Prostate gland (tissue), 2 donors: Measurements from ENCODE around the gene VAC14. TPM values are rescaled to one million over a fixed set of nuclear protein-coding genes. Genes with fewer than 3 reads are reported as not detected.
A peak's percentile ranks its signal among the peaks of the same experiment; 100 is the strongest.

Source experiments
- DNase-seq: peaks from one replicate; pipeline ENCODE4 v3.0.0-alpha.2; 2019; ENCODE audit warnings: low spot score
- H3K27ac ChIP-seq, 2 donors: fragments of 200-600 bp; sonication (generic); 2 replicates each; pipeline ENCODE4 v1.5.1; 2017 to 2019
- H3K27me3 ChIP-seq: fragments of 200-600 bp; sonication (generic); replicated peaks from 2 replicates; pipeline ENCODE4 v1.5.1; 2019; ENCODE audit not compliant: insufficient read depth
- H3K36me3 ChIP-seq, 2 donors: fragments of 200-600 bp; sonication (generic); 1 replicate in 1 of 2; 2 replicates in 1 of 2; pipeline versions ENCODE4 v1.5.1 to v1.8.1; 2017 to 2019
- H3K4me1 ChIP-seq: fragments of 200-600 bp; sonication (generic); replicated peaks from 2 replicates; pipeline ENCODE4 v1.5.1; 2019
- H3K4me3 ChIP-seq, 2 donors: fragments of 200-600 bp; sonication (generic); 2 replicates each; pipeline ENCODE4 v1.5.1; 2017 to 2019
- H3K9me3 ChIP-seq: fragments of 200-600 bp; sonication (generic); 2 replicates; pipeline ENCODE4 v1.5.1; 2017
- POLR2A ChIP-seq: fragments of 450-650 bp; IDR thresholded peaks from one replicate; pipeline ENCODE4 v1.6.1; 2016; ENCODE audit warnings: antibody characterized with exemption, mild to moderate bottlenecking
- POLR2AphosphoS5 ChIP-seq: sonication (generic); formaldehyde crosslinking; IDR thresholded peaks from one replicate; pipeline ENCODE4 v1.6.1; 2017; ENCODE audit warnings: antibody characterized with exemption
- WGBS: methylation state at CpG from one replicate; pipeline ENCODE4 v1.1.5; 2018; 5-methylcytosine and 5-hydroxymethylcytosine counted together
- intact Hi-C: fragments of 100-400 bp; cut with DNase I; formaldehyde crosslinking; loops from one replicate; pipeline ENCODE4 v1.14.2; 2022
- total RNA-seq, 2 donors: library from RNA; depleted of rRNA; stranded (reverse); fragments of >200 nt; gene quantifications; one replicate each; pipeline ENCODE4 v1.1.0, GENCODE V29; 2016
- TF ChIP-seq, protein P1 (sequence below), 4 experiments: fragments of 200-600 bp in 2 of 4; fragments of 450-650 bp in 2 of 4; sonication (generic) in 2 of 4; IDR thresholded peaks; 1 replicate in 3 of 4; 2 replicates in 1 of 4; pipeline ENCODE4 v1.5.1; 2016 to 2019; ENCODE audit warnings: antibody characterized with exemption in 4 of 4, mild to moderate bottlenecking in 2 of 4, moderate library complexity in 2 of 4

VAC14 gene
- total RNA-seq, 2 donors from 2014 or later = 30.3 to 66.8 TPM

DNA sequence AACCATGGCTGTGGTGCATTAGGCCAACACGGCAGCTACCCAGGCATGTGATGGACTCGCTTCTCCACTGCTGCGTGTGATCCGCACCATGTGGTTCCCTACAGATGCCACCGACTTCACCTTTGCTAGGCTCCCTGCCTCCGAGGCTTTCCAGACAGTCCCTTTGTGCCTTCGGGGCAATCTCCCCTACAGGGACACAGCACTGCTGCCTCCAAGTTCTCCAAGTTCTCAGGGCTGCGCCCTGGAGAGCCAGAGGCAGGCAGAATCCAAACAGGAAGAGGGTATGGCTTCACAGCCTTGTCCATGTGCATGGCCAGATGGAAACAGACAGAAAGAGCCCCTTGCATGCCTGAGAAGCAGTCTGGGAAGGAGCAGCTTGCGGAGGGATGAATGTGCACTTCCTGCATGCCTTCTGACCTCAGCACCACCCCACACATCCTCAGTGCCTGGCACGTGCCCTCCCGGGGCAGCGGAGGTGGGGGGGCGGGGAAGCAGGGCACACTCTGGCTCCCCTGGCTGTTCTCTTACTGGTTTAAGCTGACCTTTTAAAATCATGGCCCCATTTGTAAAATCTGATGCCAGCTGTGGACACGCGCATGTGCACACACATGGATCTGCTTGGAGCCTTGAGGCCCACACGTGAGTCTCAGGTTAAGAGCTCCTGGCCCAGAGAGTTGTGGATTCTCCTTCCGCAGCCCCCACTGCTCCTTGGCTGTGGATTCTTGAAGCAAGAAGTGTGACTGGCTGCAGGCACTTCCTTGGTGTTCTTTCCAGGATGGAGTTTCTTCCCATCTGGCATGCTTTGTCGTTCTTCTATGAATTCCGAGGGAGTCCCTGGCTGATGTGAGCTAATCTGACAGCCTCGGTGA is 59.8 kb downstream of the VAC14 start:
- no peak overlapping the region for H3K4me3 ChIP-seq
- intact Hi-C loops = no loop called here
- no peak for DNase-seq
- no peaks in the 10 kb centered on the region for H3K9me3 ChIP-seq
- H3K27ac ChIP-seq = no peak overlapping the region
- TF ChIP-seq POLR2A = no peak
- no peak for TF ChIP-seq POLR2AphosphoS5
- TF ChIP-seq, protein P1, sequence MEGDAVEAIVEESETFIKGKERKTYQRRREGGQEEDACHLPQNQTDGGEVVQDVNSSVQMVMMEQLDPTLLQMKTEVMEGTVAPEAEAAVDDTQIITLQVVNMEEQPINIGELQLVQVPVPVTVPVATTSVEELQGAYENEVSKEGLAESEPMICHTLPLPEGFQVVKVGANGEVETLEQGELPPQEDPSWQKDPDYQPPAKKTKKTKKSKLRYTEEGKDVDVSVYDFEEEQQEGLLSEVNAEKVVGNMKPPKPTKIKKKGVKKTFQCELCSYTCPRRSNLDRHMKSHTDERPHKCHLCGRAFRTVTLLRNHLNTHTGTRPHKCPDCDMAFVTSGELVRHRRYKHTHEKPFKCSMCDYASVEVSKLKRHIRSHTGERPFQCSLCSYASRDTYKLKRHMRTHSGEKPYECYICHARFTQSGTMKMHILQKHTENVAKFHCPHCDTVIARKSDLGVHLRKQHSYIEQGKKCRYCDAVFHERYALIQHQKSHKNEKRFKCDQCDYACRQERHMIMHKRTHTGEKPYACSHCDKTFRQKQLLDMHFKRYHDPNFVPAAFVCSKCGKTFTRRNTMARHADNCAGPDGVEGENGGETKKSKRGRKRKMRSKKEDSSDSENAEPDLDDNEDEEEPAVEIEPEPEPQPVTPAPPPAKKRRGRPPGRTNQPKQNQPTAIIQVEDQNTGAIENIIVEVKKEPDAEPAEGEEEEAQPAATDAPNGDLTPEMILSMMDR (IDR thresholded peaks at IDR 0.05) = no peak
- peaks cover 18% of the 10 kb centered on the region for H3K4me1 ChIP-seq
- 79% methylated on average over 20 of the region's 20 CpGs for WGBS
- no peaks in the 10 kb centered on the region for H3K36me3 ChIP-seq
- H3K27me3 ChIP-seq = no peaks in the 10 kb centered on the region

DNA sequence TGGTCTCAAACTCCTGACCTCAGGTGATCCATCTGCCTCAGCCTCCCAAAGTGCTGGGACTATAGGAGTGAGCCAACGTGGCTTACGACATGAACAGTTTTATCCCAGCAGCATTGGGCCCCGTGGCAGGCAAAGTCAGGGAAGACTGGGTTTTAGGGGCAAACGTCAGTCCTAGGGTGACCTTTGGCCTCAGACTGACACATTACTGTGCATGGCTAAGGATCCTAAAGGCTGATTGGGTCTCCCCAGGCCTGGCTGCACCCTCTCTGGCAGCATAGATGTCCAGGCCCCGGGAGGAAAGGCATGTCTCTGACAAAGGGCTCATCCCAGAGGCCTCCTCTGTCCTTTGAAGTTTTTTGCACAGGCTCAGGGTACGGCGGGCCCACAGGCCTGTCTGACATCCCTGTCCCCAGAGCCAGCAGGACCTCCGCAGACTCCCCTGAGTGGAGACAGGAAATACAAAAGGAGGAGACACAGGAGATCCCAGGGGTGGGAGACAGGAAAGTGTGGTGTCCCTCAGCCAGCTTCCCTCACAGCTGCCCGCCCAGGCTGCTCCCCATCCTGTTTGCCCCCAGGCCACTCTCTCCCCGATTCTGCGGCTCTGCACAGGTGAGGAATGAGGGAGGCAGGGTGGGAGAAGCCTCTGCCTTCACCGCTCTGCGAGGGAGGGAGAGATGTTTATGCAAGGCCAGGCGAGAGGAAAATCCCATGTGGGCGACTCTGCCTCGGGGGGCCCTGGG is 60.6 kb downstream of the VAC14 start:
- DNase-seq = no peak
- Histone ChIP-seq H3K4me3 (no peak overlapping the region), H3K4me1 (peaks cover 16% of the 10 kb centered on the region), H3K9me3 (no peaks in the 10 kb centered on the region), H3K27ac (no peak overlapping the region), H3K27me3 (no peaks in the 10 kb centered on the region), H3K36me3 (no peaks in the 10 kb centered on the region)
- intact Hi-C loops = no loop called here
- 76% methylated on average over 16 of the region's 16 CpGs for WGBS
- TF ChIP-seq POLR2AphosphoS5 (no peak), POLR2A (no peak)
- TF ChIP-seq, protein P1 (IDR thresholded peaks at IDR 0.05) = no peak

DNA sequence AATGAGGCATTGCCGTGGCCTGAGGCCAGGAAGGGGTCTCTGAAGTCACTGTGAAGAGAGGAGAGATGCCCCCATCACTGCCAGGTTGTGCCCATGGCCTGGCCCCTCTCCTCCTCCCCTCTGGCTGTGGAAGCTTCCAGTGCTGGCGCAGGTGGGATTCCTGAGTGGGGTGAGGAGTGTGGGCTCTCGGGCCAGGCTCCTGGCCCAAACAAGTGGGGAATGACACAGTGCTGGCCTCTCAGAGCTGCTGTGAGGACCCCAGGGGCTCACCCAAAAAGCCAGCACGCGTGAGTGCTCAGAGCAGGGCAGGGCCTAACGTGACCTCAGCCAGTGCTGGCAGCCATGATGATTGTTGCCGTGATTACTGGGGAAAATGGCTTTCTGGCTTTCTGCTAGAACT is 61.6 kb downstream of the VAC14 start:
- Histone ChIP-seq H3K9me3 (no peaks in the 10 kb centered on the region), H3K27me3 (no peaks in the 10 kb centered on the region), H3K27ac (no peak overlapping the region), H3K4me3 (no peak overlapping the region), H3K4me1 (peaks cover 16% of the 10 kb centered on the region), H3K36me3 (no peaks in the 10 kb centered on the region)
- TF ChIP-seq, protein P1 (IDR thresholded peaks at IDR 0.05) = no peak
- TF ChIP-seq POLR2AphosphoS5 = no peak
- intact Hi-C loops = loop anchor here (2.0 kb wide), 1 partner anchor 59 kb away; no protein-coding TSS in a partner anchor
- DNase-seq = no peak
- WGBS = 87% methylated on average over 7 of the region's 7 CpGs

DNA sequence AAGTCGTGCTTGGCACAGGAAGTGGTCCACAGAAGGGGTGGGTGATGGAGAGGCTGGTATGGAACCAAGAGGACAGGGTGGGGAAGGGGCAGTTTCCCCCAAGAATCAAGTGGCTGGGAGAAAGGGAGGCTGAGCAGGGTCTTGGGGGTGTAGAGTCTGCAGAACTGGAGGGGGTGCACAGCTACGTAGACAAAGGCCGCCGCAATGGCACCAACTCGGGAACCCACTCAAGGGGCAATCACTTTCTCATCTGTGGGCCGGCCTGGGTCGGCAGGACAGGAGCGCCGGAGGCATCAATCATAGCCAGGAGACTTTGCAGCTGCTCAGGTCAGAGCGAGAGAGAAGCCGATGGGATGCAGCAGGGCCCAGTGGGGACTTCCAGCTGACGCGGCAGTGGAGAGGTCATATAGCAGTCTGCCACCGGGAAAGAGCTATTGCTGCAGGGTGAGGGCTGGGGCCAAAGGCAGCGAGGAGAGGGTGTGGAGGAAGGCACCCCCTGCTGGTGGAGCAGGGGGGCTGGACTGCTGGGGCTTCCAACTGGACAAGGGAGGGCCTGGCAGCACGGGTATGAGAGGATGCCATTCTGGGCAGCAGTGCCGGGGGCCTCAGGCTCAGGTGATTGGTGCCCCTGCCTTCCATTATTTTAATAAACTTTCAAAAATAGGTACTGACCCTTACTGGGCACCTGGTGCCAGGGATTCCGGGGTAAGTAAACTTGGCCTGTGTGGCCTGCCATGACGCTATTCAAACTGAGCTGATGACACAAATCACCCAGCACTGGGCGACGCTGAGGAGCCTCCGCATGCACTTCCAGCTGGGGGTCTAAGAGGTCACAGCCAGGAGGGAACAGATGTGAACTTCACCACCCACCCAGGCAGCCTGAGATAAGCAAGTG is 62.6 kb downstream of the VAC14 start:
- WGBS = 61% methylated on average over 22 of the region's 22 CpGs
- DNase-seq = peak; percentile 70
- intact Hi-C loops = loop anchor here (2.0 kb wide), 1 partner anchor 58 kb away; no protein-coding TSS in a partner anchor
- Histone ChIP-seq H3K36me3 (no peaks in the 10 kb centered on the region), H3K4me1 (peaks cover 16% of the 10 kb centered on the region), H3K4me3 (no peak overlapping the region), H3K27ac (peak overlapping the region; percentile 89 to 93), H3K9me3 (no peaks in the 10 kb centered on the region), H3K27me3 (no peaks in the 10 kb centered on the region)
- TF ChIP-seq, protein P1 (IDR thresholded peaks at IDR 0.05) = peak in 3 of 4 experiments; percentile 73 to 88 (median 76)
- TF ChIP-seq POLR2A (no peak), POLR2AphosphoS5 (peak; percentile 49)
